ENCODE measurements around the gene NAA25. TPM values are rescaled to one million over a fixed set of nuclear protein-coding genes. Genes with fewer than 3 reads are reported as not detected.

Gene NAA25
- total and polyA plus RNA-seq, 4 donors, result 3.1 to 17.7 (median 10.8) TPM

DNA sequence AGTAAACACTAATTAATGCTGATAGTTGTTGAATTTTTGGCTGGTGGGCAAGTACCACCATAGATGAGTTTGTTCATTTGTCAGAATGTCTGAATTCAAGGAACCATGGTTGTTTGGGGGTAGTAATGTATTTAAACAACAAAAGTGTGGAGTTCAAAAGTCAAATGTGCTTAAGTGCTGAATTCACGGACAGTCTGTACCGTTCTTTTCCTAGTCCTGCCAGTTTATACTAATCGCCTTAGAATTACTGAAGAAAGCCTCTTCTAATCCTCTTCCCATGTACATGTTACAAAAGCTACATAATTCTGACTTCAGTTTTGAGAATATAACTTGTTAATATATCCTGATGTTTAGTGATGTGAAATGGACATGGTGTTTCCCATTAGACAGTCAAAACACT lies 2.7 kb downstream of the NAA25 start (continued):
- TF ChIP-seq, protein P1, sequence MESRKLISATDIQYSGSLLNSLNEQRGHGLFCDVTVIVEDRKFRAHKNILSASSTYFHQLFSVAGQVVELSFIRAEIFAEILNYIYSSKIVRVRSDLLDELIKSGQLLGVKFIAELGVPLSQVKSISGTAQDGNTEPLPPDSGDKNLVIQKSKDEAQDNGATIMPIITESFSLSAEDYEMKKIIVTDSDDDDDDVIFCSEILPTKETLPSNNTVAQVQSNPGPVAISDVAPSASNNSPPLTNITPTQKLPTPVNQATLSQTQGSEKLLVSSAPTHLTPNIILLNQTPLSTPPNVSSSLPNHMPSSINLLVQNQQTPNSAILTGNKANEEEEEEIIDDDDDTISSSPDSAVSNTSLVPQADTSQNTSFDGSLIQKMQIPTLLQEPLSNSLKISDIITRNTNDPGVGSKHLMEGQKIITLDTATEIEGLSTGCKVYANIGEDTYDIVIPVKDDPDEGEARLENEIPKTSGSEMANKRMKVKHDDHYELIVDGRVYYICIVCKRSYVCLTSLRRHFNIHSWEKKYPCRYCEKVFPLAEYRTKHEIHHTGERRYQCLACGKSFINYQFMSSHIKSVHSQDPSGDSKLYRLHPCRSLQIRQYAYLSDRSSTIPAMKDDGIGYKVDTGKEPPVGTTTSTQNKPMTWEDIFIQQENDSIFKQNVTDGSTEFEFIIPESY (IDR thresholded peaks at IDR 0.05), result no peak
- no peak for TF ChIP-seq TAF1 (conservative IDR thresholded peaks at IDR 0.05)
- TF ChIP-seq, protein P2, sequence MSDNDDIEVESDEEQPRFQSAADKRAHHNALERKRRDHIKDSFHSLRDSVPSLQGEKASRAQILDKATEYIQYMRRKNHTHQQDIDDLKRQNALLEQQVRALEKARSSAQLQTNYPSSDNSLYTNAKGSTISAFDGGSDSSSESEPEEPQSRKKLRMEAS (IDR thresholded peaks at IDR 0.05), result no peak
- no peak for TF ChIP-seq NR2F2 (IDR thresholded peaks at IDR 0.05)
- TF ChIP-seq, protein P3, sequence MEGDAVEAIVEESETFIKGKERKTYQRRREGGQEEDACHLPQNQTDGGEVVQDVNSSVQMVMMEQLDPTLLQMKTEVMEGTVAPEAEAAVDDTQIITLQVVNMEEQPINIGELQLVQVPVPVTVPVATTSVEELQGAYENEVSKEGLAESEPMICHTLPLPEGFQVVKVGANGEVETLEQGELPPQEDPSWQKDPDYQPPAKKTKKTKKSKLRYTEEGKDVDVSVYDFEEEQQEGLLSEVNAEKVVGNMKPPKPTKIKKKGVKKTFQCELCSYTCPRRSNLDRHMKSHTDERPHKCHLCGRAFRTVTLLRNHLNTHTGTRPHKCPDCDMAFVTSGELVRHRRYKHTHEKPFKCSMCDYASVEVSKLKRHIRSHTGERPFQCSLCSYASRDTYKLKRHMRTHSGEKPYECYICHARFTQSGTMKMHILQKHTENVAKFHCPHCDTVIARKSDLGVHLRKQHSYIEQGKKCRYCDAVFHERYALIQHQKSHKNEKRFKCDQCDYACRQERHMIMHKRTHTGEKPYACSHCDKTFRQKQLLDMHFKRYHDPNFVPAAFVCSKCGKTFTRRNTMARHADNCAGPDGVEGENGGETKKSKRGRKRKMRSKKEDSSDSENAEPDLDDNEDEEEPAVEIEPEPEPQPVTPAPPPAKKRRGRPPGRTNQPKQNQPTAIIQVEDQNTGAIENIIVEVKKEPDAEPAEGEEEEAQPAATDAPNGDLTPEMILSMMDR (IDR thresholded peaks at IDR 0.05; ENCODE audit: low read depth, low read length, missing input control), result no peak
- TF ChIP-seq YY1 (IDR thresholded peaks at IDR 0.05), result no peak

DNA sequence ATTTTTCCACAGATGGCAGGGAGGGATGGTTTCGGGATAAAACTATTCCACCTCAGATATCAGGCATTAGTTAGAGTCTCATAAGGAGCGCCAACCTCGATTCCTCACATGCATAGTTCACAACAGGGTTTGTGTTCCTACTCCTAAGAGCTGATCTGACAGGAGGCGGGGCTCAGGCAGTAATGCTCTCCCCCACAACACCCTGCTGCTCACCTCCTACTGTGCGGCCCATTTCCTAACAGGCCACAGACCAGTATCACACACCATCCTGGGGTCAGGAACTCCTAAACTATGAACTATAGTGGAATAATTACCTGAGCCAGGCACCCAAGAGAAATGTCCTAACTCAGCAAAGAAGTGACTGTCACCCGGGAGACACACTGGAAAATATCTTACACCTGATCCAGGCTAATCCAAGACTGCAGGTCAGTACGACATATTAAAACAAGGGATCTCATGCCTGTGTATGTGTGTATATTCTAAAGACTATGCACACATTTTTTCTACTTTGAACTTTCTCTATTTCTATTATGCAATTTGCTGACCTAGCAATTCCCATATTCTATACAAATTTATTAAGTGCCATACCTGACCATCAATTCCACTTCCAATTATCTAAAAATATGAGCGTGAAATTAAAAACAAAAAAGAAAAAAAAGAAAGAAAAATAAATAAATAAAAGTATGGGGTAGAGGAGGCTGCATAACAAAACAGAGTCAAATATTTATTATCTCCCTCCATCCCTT lies 4.7 kb downstream of the NAA25 start:
- H3K27me3 ChIP-seq (ENCODE audit: control insufficient read depth in 4 of 4, insufficient read depth in 4 of 4, low read length in 3 of 4), result no peaks in the 10 kb centered on the region
- no peak for TF ChIP-seq SP1 (IDR thresholded peaks at IDR 0.05)
- TF ChIP-seq, protein P3 (IDR thresholded peaks at IDR 0.05; ENCODE audit: low read depth, low read length, missing input control), result no peak
- TF ChIP-seq, protein P1 (IDR thresholded peaks at IDR 0.05), result no peak
- TF ChIP-seq JUND (IDR thresholded peaks at IDR 0.05), result no peak
- TF ChIP-seq RAD21 (IDR thresholded peaks at IDR 0.05), result no peak
- TF ChIP-seq, protein P4, sequence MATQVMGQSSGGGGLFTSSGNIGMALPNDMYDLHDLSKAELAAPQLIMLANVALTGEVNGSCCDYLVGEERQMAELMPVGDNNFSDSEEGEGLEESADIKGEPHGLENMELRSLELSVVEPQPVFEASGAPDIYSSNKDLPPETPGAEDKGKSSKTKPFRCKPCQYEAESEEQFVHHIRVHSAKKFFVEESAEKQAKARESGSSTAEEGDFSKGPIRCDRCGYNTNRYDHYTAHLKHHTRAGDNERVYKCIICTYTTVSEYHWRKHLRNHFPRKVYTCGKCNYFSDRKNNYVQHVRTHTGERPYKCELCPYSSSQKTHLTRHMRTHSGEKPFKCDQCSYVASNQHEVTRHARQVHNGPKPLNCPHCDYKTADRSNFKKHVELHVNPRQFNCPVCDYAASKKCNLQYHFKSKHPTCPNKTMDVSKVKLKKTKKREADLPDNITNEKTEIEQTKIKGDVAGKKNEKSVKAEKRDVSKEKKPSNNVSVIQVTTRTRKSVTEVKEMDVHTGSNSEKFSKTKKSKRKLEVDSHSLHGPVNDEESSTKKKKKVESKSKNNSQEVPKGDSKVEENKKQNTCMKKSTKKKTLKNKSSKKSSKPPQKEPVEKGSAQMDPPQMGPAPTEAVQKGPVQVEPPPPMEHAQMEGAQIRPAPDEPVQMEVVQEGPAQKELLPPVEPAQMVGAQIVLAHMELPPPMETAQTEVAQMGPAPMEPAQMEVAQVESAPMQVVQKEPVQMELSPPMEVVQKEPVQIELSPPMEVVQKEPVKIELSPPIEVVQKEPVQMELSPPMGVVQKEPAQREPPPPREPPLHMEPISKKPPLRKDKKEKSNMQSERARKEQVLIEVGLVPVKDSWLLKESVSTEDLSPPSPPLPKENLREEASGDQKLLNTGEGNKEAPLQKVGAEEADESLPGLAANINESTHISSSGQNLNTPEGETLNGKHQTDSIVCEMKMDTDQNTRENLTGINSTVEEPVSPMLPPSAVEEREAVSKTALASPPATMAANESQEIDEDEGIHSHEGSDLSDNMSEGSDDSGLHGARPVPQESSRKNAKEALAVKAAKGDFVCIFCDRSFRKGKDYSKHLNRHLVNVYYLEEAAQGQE (IDR thresholded peaks at IDR 0.05), result no peak
- no peak for TF ChIP-seq YY1 (IDR thresholded peaks at IDR 0.05)
- TF ChIP-seq, protein P2 (IDR thresholded peaks at IDR 0.05), result no peak
- TF ChIP-seq HNF4G (IDR thresholded peaks at IDR 0.05), result no peak
- no peak for TF ChIP-seq EGR1 (IDR thresholded peaks at IDR 0.05; ENCODE audit: low read depth in 2 of 2)
- no peak for TF ChIP-seq GABPA (IDR thresholded peaks at IDR 0.05 in 1 of 2, conservative IDR thresholded peaks at IDR 0.05 in 1 of 2)
- no peak for TF ChIP-seq HNF4A (conservative IDR thresholded peaks at IDR 0.05)
- TF ChIP-seq FOXA2 (IDR thresholded peaks at IDR 0.05), result no peak
- no peak for TF ChIP-seq TAF1 (conservative IDR thresholded peaks at IDR 0.05)
- no peak for TF ChIP-seq NR2F2 (IDR thresholded peaks at IDR 0.05)
- no peak for TF ChIP-seq RXRA (IDR thresholded peaks at IDR 0.05)
- TF ChIP-seq FOXA1 (IDR thresholded peaks at IDR 0.05), result no peak
- TF ChIP-seq, protein P5, sequence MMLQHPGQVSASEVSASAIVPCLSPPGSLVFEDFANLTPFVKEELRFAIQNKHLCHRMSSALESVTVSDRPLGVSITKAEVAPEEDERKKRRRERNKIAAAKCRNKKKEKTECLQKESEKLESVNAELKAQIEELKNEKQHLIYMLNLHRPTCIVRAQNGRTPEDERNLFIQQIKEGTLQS (IDR thresholded peaks at IDR 0.05), result no peak
- peaks cover 0 to 15% (median 8%) of the 10 kb centered on the region in 4 donors for H3K36me3 ChIP-seq (ENCODE audit: control insufficient read depth in 4 of 4, insufficient read depth in 3 of 4, low read depth in 1 of 4, low read length in 3 of 4)
- H3K27ac ChIP-seq (ENCODE audit: low read depth in 1 of 2, low read length in 2 of 2), result no peak overlapping the region
- H3K9ac ChIP-seq (ENCODE audit: low read depth in 1 of 2, low read length in 2 of 2), result no peak overlapping the region
- no peaks in the 10 kb centered on the region for H3K9me3 ChIP-seq (ENCODE audit: control insufficient read depth in 4 of 4, low read length in 3 of 4)
- 94% methylated on average over 8 of the region's 8 CpGs for WGBS
- DNase-seq (ENCODE audit: low spot score), result no peak
- peaks cover 7 to 25% (median 19%) of the 10 kb centered on the region in 4 donors for H3K4me1 ChIP-seq (ENCODE audit: control insufficient read depth in 4 of 4, insufficient read depth in 4 of 4, low read length in 3 of 4)
- H3K4me3 ChIP-seq (ENCODE audit: low read depth in 1 of 3, low read length in 3 of 3), result no peak overlapping the region

Data from liver (tissue), 9 donors.